Thyroid gland (tissue), 4 donors: ENCODE results near the gene DENND1A. TPM values are rescaled to one million over a fixed set of nuclear protein-coding genes. Genes with fewer than 3 reads are reported as not detected.
A peak's percentile ranks its signal among the peaks of the same experiment; 100 is the strongest.

Experiments used
- DNase-seq, 2 donors: peaks; one replicate each; pipeline ENCODE4 v3.0.0-alpha.2; 2019
- H3K27ac ChIP-seq, 3 donors: fragments of 200-600 bp; sonication (generic); 1 replicate in 2 of 3; 2 replicates in 1 of 3; pipeline ENCODE4 v1.5.1; 2016 to 2019; ENCODE audit warnings: mild to moderate bottlenecking in 1 of 3, moderate library complexity in 1 of 3
- H3K27me3 ChIP-seq: fragments of 200-600 bp; sonication (generic); one replicate; pipeline ENCODE4 v1.5.1; 2019
- H3K36me3 ChIP-seq, 2 donors: fragments of 200-600 bp; sonication (generic); one replicate each; pipeline ENCODE4 v1.5.1; 2016 to 2019
- H3K4me1 ChIP-seq, 2 donors: fragments of 200-600 bp; sonication (generic); one replicate each; pipeline ENCODE4 v1.5.1; 2017 to 2019
- H3K4me3 ChIP-seq, 3 donors: fragments of 200-600 bp; sonication (generic); replicated peaks in 1 of 3; 1 replicate in 2 of 3; 2 replicates in 1 of 3; pipeline ENCODE4 v1.5.1; 2016; ENCODE audit warnings: mild to moderate bottlenecking in 1 of 3
- H3K9me3 ChIP-seq: fragments of 200-600 bp; sonication (generic); one replicate; pipeline ENCODE4 v1.5.1; 2017
- POLR2A ChIP-seq, 2 donors: fragments of 450-650 bp; IDR thresholded peaks; one replicate each; pipeline ENCODE4 v1.6.1; 2017; ENCODE audit warnings: antibody characterized with exemption in 2 of 2, mild to moderate bottlenecking in 2 of 2, moderate library complexity in 1 of 2
- WGBS, 2 donors: methylation state at CpG; one replicate each; pipeline ENCODE4 v1.1.5; 2017; 5-methylcytosine and 5-hydroxymethylcytosine counted together
- intact Hi-C: fragments of 100-400 bp; cut with DNase I; formaldehyde crosslinking; loops from one replicate; pipeline ENCODE4 v1.15.1; 2023
- total RNA-seq, 4 donors: library from RNA; depleted of rRNA; stranded (reverse); fragments of >200 nt; gene quantifications; one replicate each; pipeline ENCODE4 v1.2.3, GENCODE V29; 2016
- TF ChIP-seq, protein P1 (sequence below), 6 experiments: fragments of 200-600 bp in 3 of 6; fragments of 450-650 bp in 3 of 6; sonication (generic) in 3 of 6; IDR thresholded peaks; one replicate each; pipeline ENCODE4 v1.5.1; 2016 to 2019; ENCODE audit warnings: antibody characterized with exemption in 6 of 6, mild to moderate bottlenecking in 2 of 6, inconsistent platforms in 1 of 6, moderate library complexity in 1 of 6

The DENND1A gene
- total RNA-seq, 4 donors from 2014 or later: 18.8 to 34.4 (median 28.2) TPM

GRCh38 chr9:123872710-123873109, 57.2 kb downstream of the DENND1A start:
- Histone ChIP-seq H3K27ac (no peak overlapping the region), H3K27me3 (no peaks in the 10 kb centered on the region), H3K4me1 (no peaks in the 10 kb centered on the region), H3K36me3 (peaks cover 0 to 6% of the 10 kb centered on the region in 2 donors), H3K9me3 (no peaks in the 10 kb centered on the region), H3K4me3 (no peak overlapping the region)
- intact Hi-C loops: loop anchor here (5.0 kb wide), 1 partner anchor 330 kb away; no protein-coding TSS in a partner anchor
- 98% methylated on average over 1 of the region's 1 CpG for WGBS, 2 donors
- no peak for DNase-seq
- no peak for TF ChIP-seq POLR2A (IDR thresholded peaks at IDR 0.05)
- TF ChIP-seq, protein P1, sequence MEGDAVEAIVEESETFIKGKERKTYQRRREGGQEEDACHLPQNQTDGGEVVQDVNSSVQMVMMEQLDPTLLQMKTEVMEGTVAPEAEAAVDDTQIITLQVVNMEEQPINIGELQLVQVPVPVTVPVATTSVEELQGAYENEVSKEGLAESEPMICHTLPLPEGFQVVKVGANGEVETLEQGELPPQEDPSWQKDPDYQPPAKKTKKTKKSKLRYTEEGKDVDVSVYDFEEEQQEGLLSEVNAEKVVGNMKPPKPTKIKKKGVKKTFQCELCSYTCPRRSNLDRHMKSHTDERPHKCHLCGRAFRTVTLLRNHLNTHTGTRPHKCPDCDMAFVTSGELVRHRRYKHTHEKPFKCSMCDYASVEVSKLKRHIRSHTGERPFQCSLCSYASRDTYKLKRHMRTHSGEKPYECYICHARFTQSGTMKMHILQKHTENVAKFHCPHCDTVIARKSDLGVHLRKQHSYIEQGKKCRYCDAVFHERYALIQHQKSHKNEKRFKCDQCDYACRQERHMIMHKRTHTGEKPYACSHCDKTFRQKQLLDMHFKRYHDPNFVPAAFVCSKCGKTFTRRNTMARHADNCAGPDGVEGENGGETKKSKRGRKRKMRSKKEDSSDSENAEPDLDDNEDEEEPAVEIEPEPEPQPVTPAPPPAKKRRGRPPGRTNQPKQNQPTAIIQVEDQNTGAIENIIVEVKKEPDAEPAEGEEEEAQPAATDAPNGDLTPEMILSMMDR (IDR thresholded peaks at IDR 0.05): no peak

- intact Hi-C loops: loop anchor here (5.0 kb wide), 1 partner anchor 329 kb away; no protein-coding TSS in a partner anchor
Measured at GRCh38 chr9:123871781-123872180, 58.1 kb downstream of the DENND1A start.

DNA sequence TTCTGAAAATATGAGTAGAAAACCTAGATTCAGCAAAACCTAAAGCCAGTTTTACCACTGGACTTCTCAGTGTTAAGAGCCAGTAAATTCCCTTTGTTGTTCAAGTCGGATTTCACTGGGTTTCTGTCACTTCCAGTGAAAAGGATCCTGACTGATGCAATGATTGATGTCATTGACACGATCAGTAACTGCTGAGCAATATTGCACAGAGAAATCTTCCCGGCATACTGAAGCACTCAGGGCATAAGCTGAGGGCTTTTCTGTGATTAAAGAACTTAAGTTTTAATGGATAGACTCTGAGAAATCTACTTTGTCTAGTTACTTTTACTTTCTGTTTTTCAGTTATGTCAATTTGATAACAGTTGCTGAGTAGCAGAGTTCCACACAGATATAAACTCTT, 61.9 kb downstream of the DENND1A start:
- DNase-seq: no peak
- Histone ChIP-seq H3K27ac (no peak overlapping the region), H3K9me3 (no peaks in the 10 kb centered on the region), H3K27me3 (no peaks in the 10 kb centered on the region), H3K36me3 (no peaks in the 10 kb centered on the region), H3K4me1 (no peaks in the 10 kb centered on the region), H3K4me3 (no peak overlapping the region)
- TF ChIP-seq, protein P1 (IDR thresholded peaks at IDR 0.05): no peak
- no peak for TF ChIP-seq POLR2A (IDR thresholded peaks at IDR 0.05)
- intact Hi-C loops: loop anchor here (5.0 kb wide), 1 partner anchor 311 kb away; no protein-coding TSS in a partner anchor
- 73 to 74% methylated on average over 3 of the region's 3 CpGs for WGBS, 2 donors

More at GRCh38 chr9:123871781-123872180, 58.1 kb downstream of the DENND1A start:
- Histone ChIP-seq H3K4me3 (no peak overlapping the region), H3K36me3 (peaks cover 0 to under 1% of the 10 kb centered on the region in 2 donors), H3K27ac (no peak overlapping the region), H3K9me3 (no peaks in the 10 kb centered on the region), H3K4me1 (no peaks in the 10 kb centered on the region), H3K27me3 (no peaks in the 10 kb centered on the region)
- peak; percentile 76 for DNase-seq
- TF ChIP-seq, protein P1 (IDR thresholded peaks at IDR 0.05): peak in 5 of 6 experiments; percentile 19 to 71 (median 49)
- TF ChIP-seq POLR2A (IDR thresholded peaks at IDR 0.05): no peak
- 43 to 63% methylated on average over 3 of the region's 3 CpGs for WGBS, 2 donors

GRCh38 chr9:123867034-123867433, 62.9 kb downstream of the DENND1A start:
- intact Hi-C loops: loop anchor here (5.0 kb wide), 1 partner anchor 310 kb away; no protein-coding TSS in a partner anchor
- Histone ChIP-seq H3K4me1 (no peaks in the 10 kb centered on the region), H3K27me3 (no peaks in the 10 kb centered on the region), H3K9me3 (no peaks in the 10 kb centered on the region), H3K36me3 (no peaks in the 10 kb centered on the region), H3K4me3 (no peak overlapping the region), H3K27ac (no peak overlapping the region)
- no peak for DNase-seq
- WGBS, 2 donors: 89 to 92% methylated on average over 3 of the region's 3 CpGs
- no peak for TF ChIP-seq POLR2A (IDR thresholded peaks at IDR 0.05)
- TF ChIP-seq, protein P1 (IDR thresholded peaks at IDR 0.05): no peak

GRCh38 chr9:123866497-123866896, 63.4 kb downstream of the DENND1A start:
- no peaks in the 10 kb centered on the region for H3K4me1 ChIP-seq

More at GRCh38 chr9:123866497-123866896, 63.4 kb downstream of the DENND1A start:
- Histone ChIP-seq H3K4me3 (no peak overlapping the region), H3K27me3 (no peaks in the 10 kb centered on the region), H3K27ac (no peak overlapping the region), H3K36me3 (no peaks in the 10 kb centered on the region), H3K9me3 (no peaks in the 10 kb centered on the region)
- intact Hi-C loops: loop anchor here (5.0 kb wide), 1 partner anchor 309 kb away; no protein-coding TSS in a partner anchor
- no peak for DNase-seq
- TF ChIP-seq POLR2A (IDR thresholded peaks at IDR 0.05): no peak
- TF ChIP-seq, protein P1 (IDR thresholded peaks at IDR 0.05): no peak
- WGBS, 2 donors: 89 to 91% methylated on average over 2 of the region's 2 CpGs
